Measurements from ENCODE around the gene ARL6. TPM values are rescaled to one million over a fixed set of nuclear protein-coding genes. Genes with fewer than 3 reads are reported as not detected.
"Not testable (repeated sequence)": the region's sequence is repeated elsewhere in the genome, so short reads cannot be mapped to it uniquely, and the experiment has no call there.

ARL6 gene
- polyA plus RNA-seq, 4 donors = 13.9 to 16.4 (median 15.7) TPM

- DNase-seq (ENCODE audit: low read depth in 4 of 4, low spot score in 3 of 4) = no peak
These were observed 56.2 kb downstream of the ARL6 start for GRCh38 chr3:97820780-97821179.

- DNase-seq (ENCODE audit: low read depth in 4 of 4, low spot score in 3 of 4) = peak in 2 of 4 donors; percentile 23 to 41
These were observed 56.8 kb downstream of the ARL6 start for GRCh38 chr3:97821287-97821773.

GRCh38 chr3:97821774-97822358 lies 57.3 kb downstream of the ARL6 start, which contains the start of gene CRYBG3:
TSS of gene CRYBG3 (plus strand) at chr3:97822011. CDS start at chr3:97822207, 196 bp downstream.
- DNase-seq (ENCODE audit: low read depth in 4 of 4, low spot score in 3 of 4) = peak; percentile 54 to 70 (median 68)

GRCh38 chr3:97822359-97822775 lies 57.8 kb downstream of the ARL6 start:
- peak in 3 of 4 donors; percentile 25 to 50 (median 38) for DNase-seq (ENCODE audit: low read depth in 4 of 4, low spot score in 3 of 4)

GRCh38 chr3:97823046-97824004 lies 58.8 kb downstream of the ARL6 start:
- no peak for DNase-seq (ENCODE audit: low read depth in 4 of 4, low spot score in 3 of 4)

GRCh38 chr3:97825101-97825500 lies 60.5 kb downstream of the ARL6 start:
- no peak for DNase-seq (ENCODE audit: low read depth in 4 of 4, low spot score in 3 of 4)

- no peak for DNase-seq (ENCODE audit: low read depth in 4 of 4, low spot score in 3 of 4)
These were observed 63.3 kb downstream of the ARL6 start for GRCh38 chr3:97827741-97828471.

GRCh38 chr3:97829198-97829597 lies 64.6 kb downstream of the ARL6 start:
- DNase-seq (ENCODE audit: low read depth in 4 of 4, low spot score in 3 of 4) = no peak

GRCh38 chr3:97830638-97831037 lies 66.1 kb downstream of the ARL6 start:
- no peak for DNase-seq (ENCODE audit: low read depth in 4 of 4, low spot score in 3 of 4)

GRCh38 chr3:97831140-97831539 lies 66.6 kb downstream of the ARL6 start:
- DNase-seq (ENCODE audit: low read depth in 4 of 4, low spot score in 3 of 4) = no peak

GRCh38 chr3:97833184-97833583 lies 68.6 kb downstream of the ARL6 start:
- not testable (repeated sequence) for DNase-seq (ENCODE audit: low read depth in 4 of 4, low spot score in 3 of 4)

- no peak for DNase-seq (ENCODE audit: low read depth in 4 of 4, low spot score in 3 of 4)
These were observed 71.2 kb downstream of the ARL6 start for GRCh38 chr3:97835761-97836160.

GRCh38 chr3:97838393-97838792 lies 73.8 kb downstream of the ARL6 start:
- DNase-seq (ENCODE audit: low read depth in 4 of 4, low spot score in 3 of 4) = no peak

GRCh38 chr3:97839944-97840343 lies 75.4 kb downstream of the ARL6 start:
- no peak for DNase-seq (ENCODE audit: low read depth in 4 of 4, low spot score in 3 of 4)

- no peak for DNase-seq (ENCODE audit: low read depth in 4 of 4, low spot score in 3 of 4)
These were observed 76.7 kb downstream of the ARL6 start for GRCh38 chr3:97841304-97841703.

GRCh38 chr3:97841956-97842355 lies 77.4 kb downstream of the ARL6 start:
- DNase-seq (ENCODE audit: low read depth in 4 of 4, low spot score in 3 of 4) = no peak

GRCh38 chr3:97848779-97849178 lies 84.2 kb downstream of the ARL6 start:
- DNase-seq (ENCODE audit: low read depth in 4 of 4, low spot score in 3 of 4) = no peak
